Measurements from ENCODE around the gene CCBE1. TPM values are rescaled to one million over a fixed set of nuclear protein-coding genes. Genes with fewer than 3 reads are reported as not detected.

The CCBE1 gene
- total RNA-seq, 1 donor from 2014 or later: 44.6 TPM

GRCh38 chr18:59448546-59448945, 248.7 kb downstream of the CCBE1 start:
- no peak for DNase-seq

DNA sequence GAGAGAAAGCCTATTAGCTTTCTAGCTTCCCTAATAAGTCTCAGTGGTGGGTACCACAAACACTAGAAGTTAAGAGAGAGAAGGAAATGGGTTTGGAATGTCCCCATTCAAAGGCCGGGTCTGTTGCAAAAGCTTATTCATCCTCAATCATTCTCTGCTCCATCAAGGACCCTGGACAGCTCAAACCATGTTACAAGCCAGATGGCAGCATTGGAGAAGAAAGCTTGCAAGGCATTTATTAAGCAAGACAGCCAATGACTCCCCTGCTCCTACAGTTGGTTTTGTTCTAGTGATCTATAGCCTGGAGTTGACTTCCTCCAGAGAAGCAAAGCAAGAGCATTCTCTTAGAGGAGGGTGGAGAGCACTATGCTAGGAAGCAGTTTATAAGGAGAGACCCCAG, 251.2 kb downstream of the CCBE1 start:
- no peak for DNase-seq

DNA sequence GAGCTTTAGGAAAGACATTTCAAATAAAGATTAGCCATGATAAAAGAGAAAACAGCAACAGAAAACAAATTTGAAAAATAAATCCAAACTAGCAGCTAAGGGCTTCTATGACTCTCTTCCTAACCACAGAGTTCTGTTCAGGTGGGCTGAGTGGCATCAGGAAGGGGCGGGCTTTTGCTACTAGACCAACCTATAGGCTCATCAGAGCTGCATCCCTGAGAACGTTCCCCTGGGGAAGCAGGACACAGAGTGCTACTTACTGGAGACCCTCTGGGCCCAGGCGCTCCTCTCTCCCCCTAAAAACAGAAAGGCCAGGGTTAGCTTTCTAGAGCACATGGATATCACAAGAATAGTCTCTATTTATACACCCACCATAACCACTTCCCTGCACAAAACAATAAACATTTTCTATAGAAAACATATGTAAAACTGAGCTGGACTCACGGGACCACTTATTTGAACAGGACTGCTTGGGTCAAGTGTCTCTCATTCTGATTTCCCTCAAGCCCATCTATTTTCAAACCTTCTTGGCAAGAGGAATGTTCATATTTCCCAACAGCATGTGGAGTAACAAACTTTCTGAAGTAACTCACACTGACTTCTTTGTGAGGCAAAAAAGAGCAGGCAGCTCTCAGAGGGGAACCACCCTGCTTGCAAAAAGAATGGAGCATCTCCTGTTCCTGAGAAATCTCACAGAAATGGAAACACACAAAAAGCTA, 259.2 kb downstream of the CCBE1 start:
- no peak for DNase-seq

GRCh38 chr18:59432803-59433597, 264.2 kb downstream of the CCBE1 start:
- DNase-seq: no peak

- no peak for DNase-seq
These were observed 266.1 kb downstream of the CCBE1 start for GRCh38 chr18:59431131-59431530.

DNA sequence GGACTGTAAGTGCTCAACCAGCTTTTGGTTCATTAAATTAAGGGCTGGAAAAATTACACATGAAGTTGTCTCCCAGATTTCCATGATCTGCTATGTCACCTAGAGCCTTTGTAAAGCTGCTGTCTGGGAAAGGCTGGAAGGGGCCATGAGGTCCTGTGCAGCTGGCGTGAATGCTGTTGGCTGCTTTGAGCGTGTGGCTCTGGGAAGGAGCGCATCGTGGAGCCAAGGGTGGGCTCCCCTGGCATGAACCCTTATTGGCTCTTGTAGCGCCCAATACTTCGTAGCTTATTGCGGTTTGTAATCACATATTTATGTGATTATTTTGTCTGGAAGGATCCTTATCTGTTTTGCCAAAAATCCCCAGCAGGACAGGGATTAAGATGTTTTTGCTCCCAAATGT, 267.6 kb downstream of the CCBE1 start:
- no peak for DNase-seq

DNA sequence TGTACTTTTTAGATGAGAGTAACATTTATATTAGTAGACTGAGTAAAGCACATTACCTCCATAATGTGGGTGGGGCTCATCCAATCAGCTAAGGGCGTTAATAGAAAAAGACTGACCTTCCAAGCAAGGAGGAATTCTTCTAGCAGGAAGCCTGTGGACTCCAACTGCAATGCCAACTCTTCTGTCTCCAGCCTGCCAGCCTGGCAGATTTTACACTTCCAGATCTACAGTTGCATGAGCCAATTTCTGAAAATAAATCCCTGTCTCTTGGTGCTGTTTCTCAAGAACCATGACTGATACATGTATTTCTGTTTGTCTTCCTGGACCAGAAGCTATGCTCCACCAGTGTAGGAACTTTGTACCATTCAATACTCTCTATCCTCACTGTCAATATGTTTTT, 269.2 kb downstream of the CCBE1 start:
- DNase-seq: no peak

- DNase-seq: no peak
These were observed 270.4 kb downstream of the CCBE1 start for GRCh38 chr18:59426855-59427254.

- DNase-seq: no peak
These were observed 274.0 kb downstream of the CCBE1 start for GRCh38 chr18:59423259-59423658.

DNA sequence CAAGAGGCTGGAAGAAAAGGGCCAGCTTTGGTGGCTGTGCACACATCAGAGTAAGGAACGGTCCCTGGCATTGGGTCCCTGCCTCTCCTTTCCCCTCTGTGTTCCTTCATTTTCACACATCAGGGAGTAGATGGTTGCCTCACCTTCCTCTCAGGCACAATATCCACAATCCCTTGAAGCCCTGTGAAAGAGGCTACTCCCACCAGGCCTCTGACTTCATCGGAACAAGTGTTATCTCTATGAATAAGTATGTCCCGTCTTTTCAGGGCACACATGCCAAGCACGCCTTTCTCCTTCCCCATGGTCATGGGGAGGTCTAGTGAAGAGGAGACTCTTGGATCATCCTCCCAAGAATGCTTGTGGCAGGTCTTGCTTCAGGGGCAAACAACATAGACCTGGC, 277.0 kb downstream of the CCBE1 start:
- DNase-seq: no peak

- no peak for DNase-seq
These were observed 277.8 kb downstream of the CCBE1 start for GRCh38 chr18:59419386-59419785.

DNA sequence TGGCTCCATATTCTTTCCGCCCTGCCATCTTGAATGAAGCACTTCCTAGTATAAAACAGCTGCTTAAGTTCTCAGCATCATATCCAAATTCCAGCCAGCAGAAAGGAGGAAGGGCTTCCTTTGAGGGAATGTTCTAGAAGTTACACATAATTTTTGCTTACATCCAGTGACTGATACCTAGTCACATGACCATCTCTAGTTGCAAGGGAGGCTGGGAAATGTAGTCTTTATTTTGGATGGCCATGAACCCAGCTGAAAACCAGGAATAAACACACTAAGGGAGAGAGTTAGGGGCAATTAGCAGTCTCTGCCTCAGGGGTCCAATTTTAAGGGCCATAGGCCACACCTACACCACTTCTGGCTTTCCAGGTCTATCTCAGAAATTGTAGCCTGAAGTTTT, 280.4 kb downstream of the CCBE1 start:
- no peak for DNase-seq

DNA sequence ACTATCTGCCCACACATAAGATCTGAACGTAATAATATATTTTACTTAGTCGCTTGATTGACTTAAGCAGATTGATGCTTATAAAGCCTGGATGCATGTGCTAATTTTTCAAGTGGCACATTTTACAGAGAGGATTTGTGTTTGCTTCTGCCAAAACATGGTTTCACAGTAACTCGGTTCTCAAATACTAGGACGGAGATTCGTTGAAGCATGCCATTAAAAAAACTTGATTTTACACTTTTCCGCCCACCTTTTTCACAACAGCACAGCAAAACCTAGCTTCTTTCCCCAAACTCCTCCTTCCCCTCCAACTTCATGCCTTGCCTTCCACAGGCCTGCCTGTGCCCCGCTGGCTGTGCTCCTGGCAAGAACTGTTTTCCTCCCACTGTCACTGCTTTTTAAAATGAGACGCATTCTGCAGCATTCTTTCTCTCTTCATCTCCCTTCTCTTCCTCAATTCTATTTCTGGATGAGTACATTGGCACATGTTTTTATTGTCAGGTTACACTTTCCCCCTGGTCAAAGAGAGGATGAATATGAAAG, 283.0 kb downstream of the CCBE1 start:
- DNase-seq: no peak

DNA sequence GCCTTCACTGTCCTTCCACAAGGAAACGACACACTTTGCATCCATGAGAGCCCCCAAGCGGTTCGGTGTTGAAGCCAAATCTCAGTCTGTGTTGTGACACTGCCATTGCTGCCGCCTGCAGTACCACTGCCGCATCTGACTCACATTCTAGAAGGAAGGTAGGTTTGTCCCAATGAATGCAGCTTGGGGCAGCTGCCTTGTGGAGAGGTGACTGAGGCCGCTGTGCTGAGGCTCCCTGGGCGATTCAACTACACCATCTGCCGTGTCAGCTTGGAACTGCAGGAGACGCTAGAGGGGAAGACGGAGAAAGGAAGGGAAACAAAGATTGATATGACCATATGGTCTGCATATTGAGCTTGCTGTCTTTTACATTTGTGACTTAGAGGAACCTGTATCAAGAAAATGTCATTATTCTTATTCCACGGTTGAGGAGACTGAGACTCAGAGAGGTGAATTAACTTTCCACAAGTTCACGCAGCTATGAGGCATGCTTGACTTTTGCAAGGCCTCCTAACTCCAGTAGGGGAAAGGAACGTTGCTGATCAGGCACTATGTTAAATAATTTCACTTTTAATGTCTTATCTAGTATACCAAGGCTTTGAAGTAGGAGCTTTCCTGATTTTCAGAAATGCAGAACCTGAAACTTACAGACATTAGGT, 294.7 kb downstream of the CCBE1 start:
- DNase-seq: peak; percentile 68

DNA sequence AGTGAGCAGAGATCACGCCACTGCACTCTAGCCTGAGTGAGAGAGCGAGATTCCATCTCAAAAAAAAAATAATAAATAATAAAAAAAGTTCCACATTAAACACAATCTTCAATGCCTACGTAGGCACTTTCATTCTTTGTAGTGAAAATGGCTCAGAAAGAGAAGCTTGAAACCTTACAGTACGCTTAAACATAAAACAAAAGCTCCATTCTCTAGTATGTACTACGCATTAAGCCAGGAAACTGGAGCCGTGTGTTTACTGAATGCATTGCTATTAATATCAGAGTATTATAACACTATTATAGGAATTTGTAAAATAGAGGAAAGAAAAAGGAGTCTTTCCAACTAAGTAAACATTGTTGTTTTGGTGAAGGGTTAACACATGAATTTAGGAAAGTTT, 296.8 kb downstream of the CCBE1 start:
- DNase-seq: no peak

DNA sequence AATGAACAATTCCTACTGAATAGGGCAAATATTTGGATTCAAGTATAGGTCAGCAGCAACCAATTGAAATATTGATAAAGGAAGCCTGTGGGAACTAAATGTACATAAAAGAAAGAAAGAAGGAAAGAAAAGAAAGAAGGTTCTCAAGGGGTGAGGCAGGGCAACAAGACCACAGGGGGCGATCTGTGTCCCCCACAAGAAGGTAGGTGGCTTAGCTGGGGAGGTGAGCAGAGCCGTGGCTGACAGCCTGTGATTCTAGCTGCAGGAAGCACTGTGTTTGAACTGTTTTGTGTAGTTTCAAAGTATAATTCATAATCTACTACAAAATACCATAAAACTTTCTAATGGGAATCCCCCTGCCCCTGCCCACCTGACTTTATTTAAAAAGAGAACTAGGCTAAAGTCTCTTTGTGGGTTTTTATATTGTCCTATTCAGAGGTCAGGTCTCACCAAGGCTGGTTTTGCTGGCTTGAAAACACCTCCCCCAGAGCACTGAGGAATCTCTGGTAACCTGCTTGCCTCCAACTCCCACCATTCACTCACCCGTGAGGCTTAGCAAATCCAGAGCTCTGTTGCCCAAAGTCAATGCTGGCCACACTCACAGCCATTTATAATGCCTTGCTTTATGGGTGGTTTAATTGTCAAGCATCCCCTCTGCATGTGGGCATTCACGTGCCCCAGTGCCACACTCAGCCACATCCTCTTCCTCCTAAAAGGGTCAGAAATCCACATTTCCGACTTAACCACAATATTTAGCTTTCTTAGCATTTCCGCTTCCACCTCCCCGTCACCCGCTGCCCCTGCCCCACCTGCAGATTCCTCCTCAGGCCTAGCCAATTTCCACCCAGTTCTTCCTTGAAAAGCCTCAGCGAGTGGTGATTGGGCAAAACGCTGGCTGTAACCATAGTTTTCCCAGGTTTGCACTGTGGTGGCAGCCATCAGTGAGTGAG, 301.7 kb downstream of the CCBE1 start:
- DNase-seq: no peak

DNA sequence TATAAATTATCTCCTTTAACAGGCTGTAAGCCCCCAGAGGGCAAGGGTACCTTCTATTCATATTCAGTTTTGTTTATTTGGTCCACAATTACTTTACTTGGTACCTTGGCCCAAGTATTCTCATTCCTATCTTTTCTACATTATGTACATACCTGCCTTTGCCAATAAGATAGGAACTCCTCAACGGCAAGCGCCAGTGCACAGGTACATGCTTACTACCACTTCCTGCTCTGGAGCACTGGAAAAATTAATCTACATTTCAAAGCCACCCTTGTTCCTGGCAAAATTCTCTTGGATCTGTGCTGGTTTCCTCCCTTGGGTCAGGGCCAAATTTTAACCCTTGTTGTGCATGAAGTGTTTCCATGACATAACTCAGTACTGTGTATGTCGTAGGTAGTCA, 303.8 kb downstream of the CCBE1 start:
- DNase-seq: no peak

GRCh38 chr18:59388817-59389216, 308.4 kb downstream of the CCBE1 start:
- DNase-seq: no peak

GRCh38 chr18:59387687-59388565, 309.3 kb downstream of the CCBE1 start:
- no peak for DNase-seq

DNA sequence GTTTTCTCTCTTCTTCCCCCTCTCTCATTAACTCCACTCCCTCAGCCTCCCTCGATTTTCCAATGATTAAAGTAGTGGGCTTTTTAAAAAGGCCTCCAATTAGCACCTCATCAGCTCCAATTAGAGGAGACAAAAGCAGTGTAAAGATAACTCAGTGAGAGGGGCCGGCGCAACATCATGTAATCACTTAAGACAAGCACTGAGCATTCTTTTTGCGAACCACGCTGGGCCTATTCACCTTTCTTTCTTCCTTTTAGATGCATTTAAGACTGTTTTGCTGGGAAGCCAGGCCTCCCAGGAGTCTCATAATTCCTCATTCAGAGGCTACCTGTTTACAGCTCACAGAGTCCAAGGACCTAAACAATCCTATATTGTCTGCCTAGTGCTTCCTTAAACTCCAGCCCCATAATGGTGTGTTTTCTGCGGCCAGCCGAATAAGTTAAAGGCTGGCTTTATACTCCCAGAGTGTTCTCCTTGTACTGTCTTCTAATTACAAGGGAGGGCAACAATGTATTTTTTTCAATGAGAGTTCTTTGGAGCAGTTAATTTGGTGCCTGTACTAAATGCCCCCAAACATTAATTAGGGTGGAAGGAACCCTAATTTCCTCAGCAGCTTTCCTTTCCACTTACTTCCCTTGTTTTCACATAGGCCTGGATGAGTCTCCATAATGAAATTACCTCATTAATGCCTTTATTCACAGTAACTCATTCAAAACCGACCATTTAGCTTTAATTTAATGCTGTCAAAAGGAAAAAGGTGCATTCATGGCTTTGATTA, 310.1 kb downstream of the CCBE1 start:
- DNase-seq: no peak

Measured in occipital lobe (tissue), 2 donors.